ENCODE measurements around the gene SPECC1. TPM values are rescaled to one million over a fixed set of nuclear protein-coding genes. Genes with fewer than 3 reads are reported as not detected.
A peak's percentile ranks its signal among the peaks of the same experiment; 100 is the strongest.

SPECC1 gene
- total and polyA plus RNA-seq, 9 of the 15 experiments (the other 6 are each of a cell fraction or from before 2014, with no cell fraction given): 2.4 to 19.6 (median 14.7) TPM

DNA sequence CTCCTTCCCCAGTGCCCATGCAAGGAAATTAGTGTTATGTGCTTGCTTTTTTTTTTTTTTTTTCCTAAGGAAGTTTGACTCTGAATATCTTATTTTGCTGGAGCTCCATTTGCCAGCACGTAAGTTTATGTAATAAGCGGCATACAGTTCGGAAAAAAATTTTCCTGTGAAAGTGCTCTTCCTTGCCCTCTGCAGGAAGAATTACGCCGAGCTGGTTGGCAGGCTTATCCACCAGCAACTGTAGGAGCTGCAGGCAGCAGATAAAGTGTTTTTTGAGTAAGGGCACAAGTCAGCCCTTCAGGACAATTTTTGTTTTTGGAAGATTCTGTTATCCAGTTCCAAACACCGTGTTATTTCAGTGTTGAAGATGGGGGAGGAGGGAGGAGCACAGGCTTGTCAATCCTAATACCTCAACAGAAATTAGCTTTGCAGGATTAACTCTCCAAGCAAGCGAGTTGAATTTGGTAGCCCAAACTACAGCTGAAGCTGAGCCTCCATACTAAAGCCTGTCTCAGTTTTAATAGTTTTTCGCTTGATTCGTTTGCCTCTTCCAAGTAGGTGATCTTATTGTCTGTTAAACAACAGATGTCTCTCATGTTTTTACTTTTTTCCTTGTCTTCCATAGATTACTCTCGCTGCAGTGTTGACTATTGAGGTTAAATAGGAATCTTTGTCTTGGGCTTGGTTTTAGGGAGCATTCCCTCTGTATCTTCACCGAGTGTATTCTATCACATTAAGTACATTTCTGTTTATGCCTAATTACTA lies 1.1 kb downstream of the SPECC1 start:
- Histone ChIP-seq H2AFZ (ENCODE audit: low read depth, low read length) (peak overlapping the region; percentile 83), H3K27me3 (ENCODE audit: control insufficient read depth in 2 of 2, insufficient read depth in 2 of 2, low read length in 2 of 2) (no peaks in the 10 kb centered on the region), H3K9ac (ENCODE audit: insufficient read depth in 1 of 2, low read depth in 2 of 2, low read length in 2 of 2) (peak overlapping the region; percentile 73 to 90), H3K4me2 (ENCODE audit: insufficient read depth, low read length) (peak overlapping the region; percentile 67), H3K36me3 (ENCODE audit: control insufficient read depth, insufficient read depth, low read length) (no peaks in the 10 kb centered on the region), H3K4me1 (replicated peaks in 1 of 2; ENCODE audit: control insufficient read depth in 2 of 2, insufficient read depth in 2 of 2, low read length in 2 of 2) (peaks cover 0 to 20% of the 10 kb centered on the region in 2 experiments; a peak in 4 of 5 replicates), H3K9me3 (replicated peaks; ENCODE audit: control insufficient read depth, insufficient read depth, low read depth, low read length) (no peaks in the 10 kb centered on the region; the same call in 1 of the 2 replicates), H3K9me1 (ENCODE audit: control insufficient read depth, insufficient read depth, low read length) (no peaks in the 10 kb centered on the region), H3K79me2 (ENCODE audit: control insufficient read depth, insufficient read depth, low read length) (peaks cover 39% of the 10 kb centered on the region), H3K4me3 (peak overlapping the region; percentile 63), H4K20me1 (replicated peaks; ENCODE audit: control insufficient read depth, insufficient read depth, low read length) (no peaks in the 10 kb centered on the region), H3K27ac (ENCODE audit: extremely low read depth, low read depth, low read length) (peak overlapping the region; percentile 74)
- CTCF ChIA-PET (ENCODE audit: low intra/inter-chr PET ratio): interaction anchor here (0.6 kb wide), 1 partner anchor 97 kb away, joined by 3 read pairs; no protein-coding TSS in a partner anchor
- peak; percentile 24 to 87 (median 46) for DNase-seq (ENCODE audit: extremely low read depth in 1 of 4, low spot score in 3 of 4)
- POLR2A ChIA-PET: interaction anchor here (1.0 to 1.3 kb wide), 3 partner anchors 10 to 50 kb away, joined by 3 read pairs; partner anchors contain the start of gene AKAP10
- in situ Hi-C loops (cut with MboI): no loop called here
- WGBS (ENCODE audit: insufficient coverage, low coverage, missing lambda C conversion rate): under 1% methylated on average over 10 of the region's 11 CpGs
- peak; percentile 62 for ATAC-seq
- BruUV-seq (replicated peaks): TSS peak; percentile 48
- intact Hi-C loops (cut with micrococcal nuclease): loop anchor here (10.0 kb wide), 1 partner anchor 85 kb away; no protein-coding TSS in a partner anchor
- peak; percentile 97 for FAIRE-seq
- TF ChIP-seq RCOR1 (IDR thresholded peaks at IDR 0.05; ENCODE audit: borderline replicate concordance in 1 of 2, low read depth in 2 of 2, low read length in 2 of 2) (peak in 1 of 2 experiments; percentile 63; a peak in 2 of 4 replicates), NONO (IDR thresholded peaks at IDR 0.05; ENCODE audit: low read depth in 2 of 2, low read length in 1 of 2) (peak in 1 of 2 experiments; percentile 56; a peak in 1 of 4 replicates), ZNF197 (CRISPR knock-in tag; IDR thresholded peaks at IDR 0.05; ENCODE audit: low read depth) (no peak), LCOR (CRISPR knock-in tag; IDR thresholded peaks at IDR 0.05) (peak; percentile 79), ETS1 (conservative IDR thresholded peaks at IDR 0.05; ENCODE audit: control insufficient read depth, low read depth, low read length) (0 out of 2 replicates have a peak, but pooled peaks have one; percentile 50), HDAC2 (IDR thresholded peaks at IDR 0.05) (peak; percentile 23; the same call in 1 of the 2 replicates), BCOR (IDR thresholded peaks at IDR 0.05) (peak; percentile 67; the same call in 1 of the 2 replicates), ZFP91 (CRISPR knock-in tag; IDR thresholded peaks at IDR 0.05) (no peak), ARNT (IDR thresholded peaks at IDR 0.05) (peak; percentile 48 to 72; a peak in 1 of 4 replicates), CBX3 (IDR thresholded peaks at IDR 0.05; ENCODE audit: borderline replicate concordance in 1 of 2, low read length in 2 of 2) (0 out of 3 replicates have a peak, but pooled peaks of 1 of the 2 experiments have one; percentile 33), KHSRP (IDR thresholded peaks at IDR 0.05) (0 out of 2 replicates have a peak, but pooled peaks have one; percentile 39), GATA2 (CRISPR knock-in tag; IDR thresholded peaks at IDR 0.05) (peak; percentile 74)
- TF ChIP-seq, protein P1, sequence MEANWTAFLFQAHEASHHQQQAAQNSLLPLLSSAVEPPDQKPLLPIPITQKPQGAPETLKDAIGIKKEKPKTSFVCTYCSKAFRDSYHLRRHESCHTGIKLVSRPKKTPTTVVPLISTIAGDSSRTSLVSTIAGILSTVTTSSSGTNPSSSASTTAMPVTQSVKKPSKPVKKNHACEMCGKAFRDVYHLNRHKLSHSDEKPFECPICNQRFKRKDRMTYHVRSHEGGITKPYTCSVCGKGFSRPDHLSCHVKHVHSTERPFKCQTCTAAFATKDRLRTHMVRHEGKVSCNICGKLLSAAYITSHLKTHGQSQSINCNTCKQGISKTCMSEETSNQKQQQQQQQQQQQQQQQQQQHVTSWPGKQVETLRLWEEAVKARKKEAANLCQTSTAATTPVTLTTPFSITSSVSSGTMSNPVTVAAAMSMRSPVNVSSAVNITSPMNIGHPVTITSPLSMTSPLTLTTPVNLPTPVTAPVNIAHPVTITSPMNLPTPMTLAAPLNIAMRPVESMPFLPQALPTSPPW (CRISPR knock-in tag; IDR thresholded peaks at IDR 0.05): peak; percentile 31; the same call in 1 of the 2 replicates
